ENCODE results near the gene ABLIM1.

ABLIM1 gene

GRCh38 chr10:114501650-114502049 lies 156.4 kb downstream of the ABLIM1 start:
- TF ChIP-seq CTCF (conservative IDR thresholded peaks at IDR 0.05; ENCODE audit: low read depth, low read length), result no peak

GRCh38 chr10:114500643-114501042 lies 157.4 kb downstream of the ABLIM1 start:
- H3K4me3 ChIP-seq (ENCODE audit: low read length), result no peak overlapping the region
- no peak for DNase-seq (ENCODE audit: low read depth)
- TF ChIP-seq CTCF (conservative IDR thresholded peaks at IDR 0.05; ENCODE audit: low read depth, low read length), result no peak

More at GRCh38 chr10:114501650-114502049, 156.4 kb downstream of the ABLIM1 start:
- no peak overlapping the region for H3K4me3 ChIP-seq (ENCODE audit: low read length)
- DNase-seq (ENCODE audit: low read depth), result no peak

GRCh38 chr10:114499630-114500190 lies 158.4 kb downstream of the ABLIM1 start:
- no peak for TF ChIP-seq CTCF (conservative IDR thresholded peaks at IDR 0.05; ENCODE audit: low read depth, low read length)
- H3K4me3 ChIP-seq (ENCODE audit: low read length), result no peak overlapping the region
- DNase-seq (ENCODE audit: low read depth), result no peak

GRCh38 chr10:114499116-114499515 lies 159.0 kb downstream of the ABLIM1 start:
- DNase-seq (ENCODE audit: low read depth), result no peak
- no peak for TF ChIP-seq CTCF (conservative IDR thresholded peaks at IDR 0.05; ENCODE audit: low read depth, low read length)
- H3K4me3 ChIP-seq (ENCODE audit: low read length), result no peak overlapping the region

GRCh38 chr10:114498413-114499111 lies 159.5 kb downstream of the ABLIM1 start:
- TF ChIP-seq CTCF (conservative IDR thresholded peaks at IDR 0.05; ENCODE audit: low read depth, low read length), result no peak
- no peak for DNase-seq (ENCODE audit: low read depth)
- no peak overlapping the region for H3K4me3 ChIP-seq (ENCODE audit: low read length)

GRCh38 chr10:114495303-114495702 lies 162.8 kb downstream of the ABLIM1 start:
- H3K4me3 ChIP-seq (ENCODE audit: low read length), result no peak overlapping the region
- TF ChIP-seq CTCF (conservative IDR thresholded peaks at IDR 0.05; ENCODE audit: low read depth, low read length), result no peak
- no peak for DNase-seq (ENCODE audit: low read depth)
